Measurements from ENCODE around the gene DOK6. TPM values are rescaled to one million over a fixed set of nuclear protein-coding genes. Genes with fewer than 3 reads are reported as not detected.

The DOK6 gene
- total RNA-seq, 2 experiments from 2014 or later, result not detected

- DNase-seq (no peak), ATAC-seq (ENCODE audit: low read depth) (no peak)
- Mint-ChIP-seq H3K27ac (no peak overlapping the region), H3K27me3 (peaks cover 56% of the 10 kb centered on the region), H3K9me3 (no peaks in the 10 kb centered on the region), H3K4me3 (no peak overlapping the region), H3K36me3 (no peaks in the 10 kb centered on the region), H3K4me1 (peaks cover 6% of the 10 kb centered on the region)
- POLR2A ChIA-PET, result no interaction called here
Measured at GRCh38 chr18:69399253-69399652, 1.4 kb upstream of the DOK6 start.

- no peak for ATAC-seq (ENCODE audit: low read depth)
- no peak overlapping the region for H3K27ac Mint-ChIP-seq
- POLR2A ChIA-PET, result no interaction called here
- H3K27me3 Mint-ChIP-seq, result peaks cover 65% of the 10 kb centered on the region
- peaks cover 6% of the 10 kb centered on the region for H3K4me1 Mint-ChIP-seq
- H3K4me3 Mint-ChIP-seq, result no peak overlapping the region
- H3K36me3 Mint-ChIP-seq, result no peaks in the 10 kb centered on the region
- no peaks in the 10 kb centered on the region for H3K9me3 Mint-ChIP-seq
- peak; percentile 34 for DNase-seq
Measured at GRCh38 chr18:69400976-69401225, 213 bp downstream of the DOK6 start.

GRCh38 chr18:69401226-69401971 is 711 bp downstream of the DOK6 start:
- Mint-ChIP-seq H3K27ac (no peak overlapping the region), H3K4me3 (peak overlapping the region; percentile 35), H3K36me3 (no peaks in the 10 kb centered on the region), H3K4me1 (peaks cover 6% of the 10 kb centered on the region), H3K9me3 (no peaks in the 10 kb centered on the region), H3K27me3 (peaks cover 62% of the 10 kb centered on the region)
- DNase-seq (no peak), ATAC-seq (ENCODE audit: low read depth) (peak; percentile 52)
- POLR2A ChIA-PET, result no interaction called here

GRCh38 chr18:69401972-69402532 is 1.4 kb downstream of the DOK6 start:
- Mint-ChIP-seq H3K4me1 (peaks cover 6% of the 10 kb centered on the region), H3K27me3 (peaks cover 64% of the 10 kb centered on the region), H3K27ac (no peak overlapping the region), H3K9me3 (no peaks in the 10 kb centered on the region), H3K36me3 (no peaks in the 10 kb centered on the region), H3K4me3 (peak overlapping the region; percentile 35)
- DNase-seq, result no peak
- POLR2A ChIA-PET, result no interaction called here
- ATAC-seq (ENCODE audit: low read depth), result no peak

GRCh38 chr18:69402533-69402989 is 1.9 kb downstream of the DOK6 start:
- no peak for DNase-seq
- ATAC-seq (ENCODE audit: low read depth), result no peak
- Mint-ChIP-seq H3K4me3 (no peak overlapping the region), H3K9me3 (no peaks in the 10 kb centered on the region), H3K27ac (no peak overlapping the region), H3K36me3 (no peaks in the 10 kb centered on the region), H3K4me1 (peaks cover 6% of the 10 kb centered on the region), H3K27me3 (peaks cover 62% of the 10 kb centered on the region)
- POLR2A ChIA-PET, result no interaction called here

- DNase-seq (no peak), ATAC-seq (ENCODE audit: low read depth) (no peak)
- POLR2A ChIA-PET, result no interaction called here
- Mint-ChIP-seq H3K4me3 (no peak overlapping the region), H3K9me3 (no peaks in the 10 kb centered on the region), H3K4me1 (no peaks in the 10 kb centered on the region), H3K27me3 (peaks cover 17% of the 10 kb centered on the region), H3K27ac (no peak overlapping the region), H3K36me3 (no peaks in the 10 kb centered on the region)
Measured at GRCh38 chr18:69408522-69408921, 7.8 kb downstream of the DOK6 start.

- no peaks in the 10 kb centered on the region for H3K36me3 Mint-ChIP-seq
Measured at GRCh38 chr18:69411199-69411598, 10.5 kb downstream of the DOK6 start.

GRCh38 chr18:69414184-69414583 is 13.5 kb downstream of the DOK6 start:
- no peak for ATAC-seq (ENCODE audit: low read depth)
- Mint-ChIP-seq H3K4me3 (no peak overlapping the region), H3K9me3 (no peaks in the 10 kb centered on the region), H3K27ac (no peak overlapping the region), H3K36me3 (no peaks in the 10 kb centered on the region), H3K4me1 (no peaks in the 10 kb centered on the region), H3K27me3 (peaks cover 3% of the 10 kb centered on the region)
- POLR2A ChIA-PET, result no interaction called here
- no peak for DNase-seq

More at GRCh38 chr18:69411199-69411598, 10.5 kb downstream of the DOK6 start:
- H3K27ac Mint-ChIP-seq, result no peak overlapping the region
- H3K9me3 Mint-ChIP-seq, result no peaks in the 10 kb centered on the region
- no peak for ATAC-seq (ENCODE audit: low read depth)
- H3K4me1 Mint-ChIP-seq, result no peaks in the 10 kb centered on the region
- peaks cover 5% of the 10 kb centered on the region for H3K27me3 Mint-ChIP-seq
- no peak overlapping the region for H3K4me3 Mint-ChIP-seq
- POLR2A ChIA-PET, result no interaction called here
- DNase-seq, result no peak

- POLR2A ChIA-PET, result no interaction called here
- Mint-ChIP-seq H3K27ac (no peak overlapping the region), H3K9me3 (no peaks in the 10 kb centered on the region)
Measured at GRCh38 chr18:69432847-69433246, 32.2 kb downstream of the DOK6 start.

GRCh38 chr18:69435000-69435399 is 34.3 kb downstream of the DOK6 start:
- H3K27me3 Mint-ChIP-seq, result no peaks in the 10 kb centered on the region
- no peak overlapping the region for H3K4me3 Mint-ChIP-seq
- no peaks in the 10 kb centered on the region for H3K9me3 Mint-ChIP-seq
- no peak for DNase-seq
- no peaks in the 10 kb centered on the region for H3K4me1 Mint-ChIP-seq
- no peak overlapping the region for H3K27ac Mint-ChIP-seq
- POLR2A ChIA-PET, result no interaction called here
- no peak for ATAC-seq (ENCODE audit: low read depth)
- H3K36me3 Mint-ChIP-seq, result no peaks in the 10 kb centered on the region

More at GRCh38 chr18:69432847-69433246, 32.2 kb downstream of the DOK6 start:
- H3K36me3 Mint-ChIP-seq, result no peaks in the 10 kb centered on the region
- H3K4me1 Mint-ChIP-seq, result no peaks in the 10 kb centered on the region
- no peak for DNase-seq
- no peak for ATAC-seq (ENCODE audit: low read depth)
- no peaks in the 10 kb centered on the region for H3K27me3 Mint-ChIP-seq
- H3K4me3 Mint-ChIP-seq, result no peak overlapping the region

GRCh38 chr18:69444221-69444620 is 43.5 kb downstream of the DOK6 start:
- no peak overlapping the region for H3K27ac Mint-ChIP-seq
- DNase-seq, result no peak
- H3K9me3 Mint-ChIP-seq, result no peaks in the 10 kb centered on the region
- no peaks in the 10 kb centered on the region for H3K27me3 Mint-ChIP-seq
- POLR2A ChIA-PET, result no interaction called here
- H3K4me3 Mint-ChIP-seq, result no peak overlapping the region
- no peaks in the 10 kb centered on the region for H3K36me3 Mint-ChIP-seq
- no peak for ATAC-seq (ENCODE audit: low read depth)
- no peaks in the 10 kb centered on the region for H3K4me1 Mint-ChIP-seq

GRCh38 chr18:69447886-69448285 is 47.2 kb downstream of the DOK6 start:
- H3K36me3 Mint-ChIP-seq, result no peaks in the 10 kb centered on the region
- POLR2A ChIA-PET, result no interaction called here
- ATAC-seq (ENCODE audit: low read depth) (no peak), DNase-seq (no peak)
- H3K27me3 Mint-ChIP-seq, result no peaks in the 10 kb centered on the region
- H3K4me1 Mint-ChIP-seq, result no peaks in the 10 kb centered on the region
- no peak overlapping the region for H3K4me3 Mint-ChIP-seq
- no peak overlapping the region for H3K27ac Mint-ChIP-seq
- no peaks in the 10 kb centered on the region for H3K9me3 Mint-ChIP-seq

GRCh38 chr18:69455125-69455524 is 54.4 kb downstream of the DOK6 start:
- Mint-ChIP-seq H3K4me3 (no peak overlapping the region), H3K27ac (no peak overlapping the region), H3K27me3 (no peaks in the 10 kb centered on the region), H3K36me3 (no peaks in the 10 kb centered on the region), H3K9me3 (no peaks in the 10 kb centered on the region), H3K4me1 (no peaks in the 10 kb centered on the region)
- DNase-seq (no peak), ATAC-seq (ENCODE audit: low read depth) (no peak)
- POLR2A ChIA-PET, result interaction anchor here (0.7 kb wide), 1 partner anchor 137 kb away, joined by 5 read pairs; no protein-coding TSS in a partner anchor

- ATAC-seq (ENCODE audit: low read depth) (no peak), DNase-seq (peak; percentile 29)
- Mint-ChIP-seq H3K4me3 (no peak overlapping the region), H3K36me3 (no peaks in the 10 kb centered on the region), H3K27me3 (peaks cover 2% of the 10 kb centered on the region), H3K9me3 (no peaks in the 10 kb centered on the region), H3K4me1 (no peaks in the 10 kb centered on the region), H3K27ac (no peak overlapping the region)
- POLR2A ChIA-PET, result no interaction called here
Measured at GRCh38 chr18:69469444-69469919, 68.8 kb downstream of the DOK6 start.
